Measurements from ENCODE around the gene ZRANB3. TPM values are rescaled to one million over a fixed set of nuclear protein-coding genes. Genes with fewer than 3 reads are reported as not detected.
A peak's percentile ranks its signal among the peaks of the same experiment; 100 is the strongest.
"Not testable (repeated sequence)": the region's sequence is repeated elsewhere in the genome, so short reads cannot be mapped to it uniquely, and the experiment has no call there.

ZRANB3 gene
- polyA plus RNA-seq, 1 donor from 2014 or later = 3.8 TPM

- H3K4me1 Mint-ChIP-seq, H3K27me3 Mint-ChIP-seq, H3K27ac Mint-ChIP-seq, H3K9me3 Mint-ChIP-seq, H3K4me3 Mint-ChIP-seq: not testable (repeated sequence)
- H3K36me3 Mint-ChIP-seq = peaks cover 20% of the 10 kb centered on the region
These were observed 425.3 kb downstream of the ZRANB3 start for GRCh38 chr2:135105513-135106316.

DNA sequence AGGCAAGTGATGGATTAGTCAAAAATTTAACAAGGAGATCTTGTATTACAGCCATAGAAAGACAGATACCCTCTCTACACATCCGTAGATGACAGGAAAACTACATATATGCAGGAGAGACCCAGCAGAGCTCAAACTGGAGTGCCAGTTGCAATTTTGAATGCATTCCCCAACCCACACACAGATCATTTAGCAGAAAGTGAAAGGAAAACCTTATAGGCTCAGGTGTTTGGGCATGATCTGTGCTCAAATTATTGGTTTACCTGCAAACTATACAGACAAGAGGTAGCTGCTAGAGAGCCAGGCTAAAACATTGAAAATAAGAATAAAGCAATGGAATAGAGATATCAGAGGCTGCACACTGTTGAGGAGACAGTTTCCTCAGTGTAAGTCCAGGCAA is 427.2 kb downstream of the ZRANB3 start:
- peaks cover 0 to 6% (median 5%) of the 10 kb centered on the region in 3 donors for H3K9me3 Mint-ChIP-seq
- H3K36me3 Mint-ChIP-seq = peaks cover 16% of the 10 kb centered on the region
- H3K27ac Mint-ChIP-seq = no peak overlapping the region
- peaks cover 4 to 9% (median 5%) of the 10 kb centered on the region in 3 donors for H3K4me1 Mint-ChIP-seq
- H3K27me3 Mint-ChIP-seq = no peaks in the 10 kb centered on the region
- H3K4me3 Mint-ChIP-seq = no peak overlapping the region

- peaks cover 20% of the 10 kb centered on the region for H3K36me3 Mint-ChIP-seq
- peaks cover 0 to 5% (median 4%) of the 10 kb centered on the region in 3 donors for H3K9me3 Mint-ChIP-seq
- no peak overlapping the region for H3K4me3 Mint-ChIP-seq
- no peaks in the 10 kb centered on the region for H3K27me3 Mint-ChIP-seq
- H3K4me1 Mint-ChIP-seq = peaks cover 0 to 9% (median 0%) of the 10 kb centered on the region in 3 donors
- peak overlapping the region in 1 of 3 donors; percentile 88 for H3K27ac Mint-ChIP-seq
These were observed 431.1 kb downstream of the ZRANB3 start for GRCh38 chr2:135099802-135100483.

DNA sequence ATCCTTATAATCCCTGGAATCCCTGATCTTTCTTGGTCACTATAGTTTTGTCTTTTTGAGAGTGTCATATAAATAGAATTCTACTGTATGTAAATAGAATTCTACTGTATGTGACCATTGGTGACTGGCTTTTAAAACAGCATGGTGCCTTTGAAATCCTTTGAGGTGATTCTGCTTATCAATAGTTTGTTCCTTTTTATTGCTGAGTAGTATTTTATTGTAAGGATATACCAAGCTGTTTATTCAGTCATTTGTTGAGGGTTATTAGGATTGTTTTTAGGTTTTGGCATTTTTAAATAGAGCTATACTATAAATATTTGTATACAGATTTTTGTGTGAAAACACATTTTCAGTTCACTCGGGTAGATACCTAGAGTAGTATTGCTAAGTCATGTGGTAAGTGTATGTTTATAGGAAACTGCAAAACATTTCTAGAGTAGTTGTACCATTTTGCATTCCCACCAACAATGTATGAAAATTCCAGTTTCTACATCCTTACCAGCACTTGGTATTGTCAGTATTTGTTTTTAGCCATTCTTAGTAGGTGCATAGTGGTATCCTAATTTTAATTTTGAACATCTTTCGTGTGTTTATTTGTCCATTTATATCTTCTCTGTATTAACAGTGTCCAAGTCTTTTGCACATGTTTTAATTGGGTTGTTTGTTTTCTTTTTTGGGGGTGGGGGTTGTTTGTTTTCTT is 433.3 kb downstream of the ZRANB3 start:
- Mint-ChIP-seq H3K9me3 (no peaks in the 10 kb centered on the region), H3K4me1 (no peaks in the 10 kb centered on the region), H3K36me3 (peaks cover 13% of the 10 kb centered on the region), H3K27ac (no peak overlapping the region), H3K27me3 (no peaks in the 10 kb centered on the region), H3K4me3 (no peak overlapping the region)

GRCh38 chr2:135096665-135097446 is 434.2 kb downstream of the ZRANB3 start:
- Mint-ChIP-seq H3K27me3 (no peaks in the 10 kb centered on the region), H3K4me1 (no peaks in the 10 kb centered on the region), H3K9me3 (no peaks in the 10 kb centered on the region), H3K4me3 (no peak overlapping the region), H3K36me3 (peaks cover 9% of the 10 kb centered on the region), H3K27ac (no peak overlapping the region)

- Mint-ChIP-seq H3K36me3 (peaks cover 9% of the 10 kb centered on the region), H3K4me3 (no peak overlapping the region), H3K4me1 (no peaks in the 10 kb centered on the region), H3K9me3 (no peaks in the 10 kb centered on the region), H3K27ac (no peak overlapping the region), H3K27me3 (no peaks in the 10 kb centered on the region)
These were observed 435.4 kb downstream of the ZRANB3 start for GRCh38 chr2:135095591-135095990.

- no peaks in the 10 kb centered on the region for H3K4me1 Mint-ChIP-seq
- no peak overlapping the region for H3K4me3 Mint-ChIP-seq
- peaks cover 0 to under 1% (median 0%) of the 10 kb centered on the region in 3 donors for H3K9me3 Mint-ChIP-seq
- H3K27me3 Mint-ChIP-seq = no peaks in the 10 kb centered on the region
- H3K36me3 Mint-ChIP-seq = peaks cover 10% of the 10 kb centered on the region
- no peak overlapping the region for H3K27ac Mint-ChIP-seq
These were observed 436.5 kb downstream of the ZRANB3 start for GRCh38 chr2:135094508-135094907.

DNA sequence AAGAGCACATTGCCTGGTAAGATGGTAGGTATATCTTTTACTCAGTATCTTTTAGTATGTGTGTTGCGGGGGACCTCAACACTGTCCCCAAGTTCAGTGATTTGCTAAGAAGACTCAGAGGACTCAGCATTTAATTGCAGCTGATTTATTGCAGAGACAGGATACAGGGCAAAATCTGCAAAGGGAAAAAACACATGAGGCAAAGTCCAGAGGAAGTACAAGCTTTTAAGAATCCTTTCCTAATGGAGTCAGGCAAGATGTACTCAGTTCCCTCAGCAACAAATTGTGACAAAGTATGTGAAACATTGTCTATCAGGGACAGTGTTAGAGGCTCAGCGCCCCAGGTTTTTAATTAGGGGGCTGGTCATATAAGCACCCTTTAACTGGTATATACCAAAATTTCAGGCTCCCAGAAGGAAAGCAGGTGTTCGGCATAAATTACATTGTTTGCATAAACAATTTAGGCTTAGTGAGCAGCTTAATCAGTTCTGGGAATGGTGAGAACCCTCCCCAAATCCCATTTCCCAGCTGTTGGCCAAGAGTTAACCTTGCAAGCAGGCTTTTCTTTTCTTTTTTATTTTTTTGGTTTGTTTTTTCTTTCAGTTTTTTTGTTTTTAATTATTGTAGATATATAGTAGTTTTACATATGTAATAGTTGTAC is 437.2 kb downstream of the ZRANB3 start:
- Mint-ChIP-seq H3K36me3 (peaks cover 12% of the 10 kb centered on the region), H3K9me3 (peaks cover 0 to 6% (median 0%) of the 10 kb centered on the region in 3 donors), H3K27me3 (no peaks in the 10 kb centered on the region), H3K4me1 (peaks cover 0 to under 1% (median 0%) of the 10 kb centered on the region in 3 donors), H3K4me3 (no peak overlapping the region), H3K27ac (no peak overlapping the region)

DNA sequence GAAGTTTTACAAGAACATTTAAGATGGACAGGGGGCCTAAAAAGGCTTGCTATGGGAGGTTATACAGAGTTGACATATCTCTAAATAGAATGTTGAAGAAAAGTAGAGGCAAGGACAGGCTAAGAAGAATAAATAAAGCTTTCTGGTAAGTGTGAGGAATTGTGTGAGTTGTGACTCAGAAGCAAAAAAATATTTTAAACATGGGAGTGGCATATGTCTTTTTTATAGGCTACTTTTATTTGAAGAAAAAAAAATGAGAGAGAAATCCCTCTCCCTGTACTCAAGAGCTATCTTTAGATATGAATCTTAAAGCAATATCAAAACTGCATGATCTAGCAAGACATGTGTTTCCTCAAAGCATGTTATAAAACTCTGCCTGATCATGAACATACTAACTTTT is 437.8 kb downstream of the ZRANB3 start:
- peaks cover 12% of the 10 kb centered on the region for H3K36me3 Mint-ChIP-seq
- peaks cover 0 to 2% (median 0%) of the 10 kb centered on the region in 3 donors for H3K4me1 Mint-ChIP-seq
- H3K27me3 Mint-ChIP-seq = no peaks in the 10 kb centered on the region
- no peak overlapping the region for H3K4me3 Mint-ChIP-seq
- H3K9me3 Mint-ChIP-seq = peaks cover 0 to 6% (median 0%) of the 10 kb centered on the region in 3 donors
- no peak overlapping the region for H3K27ac Mint-ChIP-seq

DNA sequence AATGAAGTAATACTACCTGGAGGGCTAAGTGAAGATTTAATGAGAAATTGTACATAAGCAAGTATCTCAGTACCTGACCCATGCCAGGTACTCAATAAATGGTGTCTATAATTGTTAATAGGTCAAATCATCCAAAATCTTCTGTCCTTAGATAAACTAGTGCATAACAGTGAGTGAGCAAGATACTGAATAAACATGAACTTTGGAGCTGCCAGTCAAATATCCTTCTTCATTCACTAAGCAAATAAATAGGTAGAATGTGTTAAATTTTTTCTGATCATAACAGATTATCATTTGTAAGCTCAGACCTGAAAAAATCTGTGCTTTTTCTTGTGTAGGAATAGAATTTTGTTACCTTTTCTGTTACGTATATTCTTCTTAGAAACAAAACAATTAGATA is 439.3 kb downstream of the ZRANB3 start:
- Mint-ChIP-seq H3K9me3 (peaks cover 0 to 6% (median 0%) of the 10 kb centered on the region in 3 donors), H3K27ac (no peak overlapping the region), H3K27me3 (no peaks in the 10 kb centered on the region), H3K36me3 (peaks cover 14% of the 10 kb centered on the region), H3K4me1 (peaks cover 4 to 10% (median 5%) of the 10 kb centered on the region in 3 donors), H3K4me3 (no peak overlapping the region)

DNA sequence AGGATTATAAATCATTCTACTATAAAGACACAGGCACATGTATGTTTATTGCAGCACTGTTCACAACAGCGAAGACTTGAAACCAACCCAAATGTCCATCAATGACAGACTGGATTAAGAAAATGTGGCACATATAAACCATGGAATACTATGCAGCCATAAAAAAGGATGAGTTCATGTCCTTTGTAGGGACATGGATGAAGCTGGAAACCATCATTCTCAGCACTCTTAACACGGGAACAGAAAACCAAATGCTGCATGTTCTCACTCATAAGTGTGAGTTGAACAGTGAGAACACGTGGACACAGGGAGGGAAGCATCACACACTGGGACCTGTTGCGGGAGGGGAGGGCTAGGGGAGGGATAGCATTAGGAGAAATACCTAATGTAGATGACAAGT is 441.4 kb downstream of the ZRANB3 start:
- not testable (repeated sequence) for H3K9me3 Mint-ChIP-seq, H3K4me3 Mint-ChIP-seq, H3K27ac Mint-ChIP-seq, H3K27me3 Mint-ChIP-seq
- H3K4me1 Mint-ChIP-seq = peaks cover 16 to 26% (median 20%) of the 10 kb centered on the region in 3 donors
- peaks cover 13% of the 10 kb centered on the region for H3K36me3 Mint-ChIP-seq

All from IgD-negative memory B cell (primary cell).